Body of pancreas (tissue), 4 donors: ENCODE measurements around the gene LILRA5. TPM values are rescaled to one million over a fixed set of nuclear protein-coding genes. Genes with fewer than 3 reads are reported as not detected.
"Not testable (repeated sequence)": the region's sequence is repeated elsewhere in the genome, so short reads cannot be mapped to it uniquely, and the experiment has no call there.

Source experiments
- ATAC-seq: fragments of 150-250 bp; one replicate; pipeline ENCODE4 v1.9.1; 2016
- DNase-seq, 4 donors: peaks; one replicate each; pipeline ENCODE4 v3.0.0-alpha.2; 2019
- H3K27ac ChIP-seq, 4 donors: fragments of 200-600 bp; sonication (generic); 1 replicate in 3 of 4; 2 replicates in 1 of 4; pipeline versions ENCODE4 v1.5.1 to v1.6.1; 2016 to 2019; ENCODE audit warnings: mild to moderate bottlenecking in 1 of 4, mixed read lengths in 1 of 4, moderate library complexity in 1 of 4
- H3K27me3 ChIP-seq, 2 donors: fragments of 200-600 bp; sonication (generic); one replicate each; pipeline ENCODE4 v1.6.0; 2016; ENCODE audit warnings: mild to moderate bottlenecking in 1 of 2
- H3K36me3 ChIP-seq, 2 donors: fragments of 200-600 bp; sonication (generic); replicated peaks in 1 of 2; 2 replicates each; pipeline ENCODE4 v1.5.1; 2016; ENCODE audit warnings: low read depth in 2 of 2; ENCODE audit not compliant: insufficient read depth in 1 of 2
- H3K4me1 ChIP-seq: fragments of 200-600 bp; sonication (generic); one replicate; pipeline ENCODE4 v1.6.0; 2016
- H3K4me3 ChIP-seq, 2 donors: fragments of 200-600 bp; sonication (generic); 1 replicate in 1 of 2; 2 replicates in 1 of 2; pipeline ENCODE4 v1.5.1; 2016 to 2019
- H3K9me3 ChIP-seq, 3 donors: fragments of 200-600 bp; sonication (generic); 1 replicate in 2 of 3; 2 replicates in 1 of 3; pipeline ENCODE4 v1.5.1; 2016
- CTCF ChIP-seq, 7 experiments: fragments of 450-650 bp in 4 of 7; fragments of 200-600 bp in 3 of 7; sonication (generic) in 3 of 7; IDR thresholded peaks; one replicate each; pipeline ENCODE4 v1.5.1; 2016 to 2019; ENCODE audit warnings: antibody characterized with exemption in 7 of 7
- POLR2A ChIP-seq, 3 donors: fragments of 450-650 bp; IDR thresholded peaks; one replicate each; pipeline ENCODE4 v1.6.1; 2016; ENCODE audit warnings: antibody characterized with exemption in 3 of 3, mild to moderate bottlenecking in 2 of 3
- WGBS, 2 donors: methylation state at CpG; one replicate each; pipeline ENCODE4 v1.1.5; 2017; 5-methylcytosine and 5-hydroxymethylcytosine counted together
- intact Hi-C: fragments of 100-400 bp; cut with DNase I; formaldehyde crosslinking; loops from one replicate; pipeline ENCODE4 v1.15.1; 2023
- total RNA-seq, 2 donors: library from RNA; depleted of rRNA; stranded (reverse); fragments of >200 nt; gene quantifications; one replicate each; pipeline ENCODE4 v1.1.0, GENCODE V29; 2016

LILRA5 gene
- total RNA-seq, 2 donors from 2014 or later, result 0.78 TPM; not detected in 1

GRCh38 chr19:54329476-54330165 is 16.7 kb upstream of the LILRA5 start:
- DNase-seq (peak in 3 of 4 donors; percentile 27 to 54 (median 47)), ATAC-seq (peak; percentile 38)
- no peaks in the 10 kb centered on the region for H3K27me3 ChIP-seq
- H3K4me3 ChIP-seq, result no peak overlapping the region
- TF ChIP-seq POLR2A (IDR thresholded peaks at IDR 0.05), result no peak
- no peak for TF ChIP-seq CTCF (IDR thresholded peaks at IDR 0.05)
- WGBS, 2 donors, result 41 to 43% methylated on average over 10 to 14 of the region's 14 CpGs
- peaks cover 5% of the 10 kb centered on the region for H3K4me1 ChIP-seq
- H3K27ac ChIP-seq, result no peak overlapping the region
- intact Hi-C loops, result no loop called here
- no peaks in the 10 kb centered on the region for H3K36me3 ChIP-seq
- no peaks in the 10 kb centered on the region for H3K9me3 ChIP-seq

GRCh38 chr19:54328781-54329180 is 15.8 kb upstream of the LILRA5 start:
- DNase-seq, H3K36me3 ChIP-seq, H3K4me1 ChIP-seq, H3K27me3 ChIP-seq, intact Hi-C loops, H3K4me3 ChIP-seq, H3K27ac ChIP-seq, ATAC-seq, H3K9me3 ChIP-seq: not testable (repeated sequence)
- 75 to 81% methylated on average over 5 of the region's 5 CpGs for WGBS, 2 donors

- intact Hi-C loops, result no loop called here
- DNase-seq (no peak), ATAC-seq (no peak)
- Histone ChIP-seq H3K36me3 (no peaks in the 10 kb centered on the region), H3K27ac (no peak overlapping the region), H3K27me3 (no peaks in the 10 kb centered on the region), H3K4me1 (peaks cover 5% of the 10 kb centered on the region), H3K9me3 (no peaks in the 10 kb centered on the region), H3K4me3 (no peak overlapping the region)
- WGBS, 2 donors, result 61 to 64% methylated on average over 4 to 5 of the region's 5 CpGs
- no peak for TF ChIP-seq POLR2A (IDR thresholded peaks at IDR 0.05)
- no peak for TF ChIP-seq CTCF (IDR thresholded peaks at IDR 0.05)
These were observed 12.7 kb upstream of the LILRA5 start for GRCh38 chr19:54325631-54326030.

- Histone ChIP-seq H3K9me3 (no peaks in the 10 kb centered on the region), H3K36me3 (no peaks in the 10 kb centered on the region), H3K4me1 (peaks cover 5% of the 10 kb centered on the region), H3K27ac (no peak overlapping the region), H3K27me3 (no peaks in the 10 kb centered on the region), H3K4me3 (no peak overlapping the region)
- TF ChIP-seq CTCF (IDR thresholded peaks at IDR 0.05) (peak; percentile 77 to 94 (median 79)), POLR2A (IDR thresholded peaks at IDR 0.05) (no peak)
- intact Hi-C loops, result no loop called here
- ATAC-seq (peak; percentile 68), DNase-seq (peak; percentile 35 to 42 (median 40))
- WGBS, 2 donors, result 1 to 4% methylated on average over 4 of the region's 4 CpGs
These were observed 12.2 kb upstream of the LILRA5 start for GRCh38 chr19:54325194-54325621.

- H3K4me1 ChIP-seq, result no peaks in the 10 kb centered on the region
- H3K9me3 ChIP-seq, result no peaks in the 10 kb centered on the region
- H3K36me3 ChIP-seq, result no peaks in the 10 kb centered on the region
- DNase-seq (no peak), ATAC-seq (no peak)
- intact Hi-C loops, result no loop called here
- no peak overlapping the region for H3K4me3 ChIP-seq
- TF ChIP-seq POLR2A (IDR thresholded peaks at IDR 0.05) (no peak), CTCF (IDR thresholded peaks at IDR 0.05) (no peak)
- no peaks in the 10 kb centered on the region for H3K27me3 ChIP-seq
- H3K27ac ChIP-seq, result no peak overlapping the region
- WGBS, 2 donors, result 12 to 15% methylated on average over 3 of the region's 3 CpGs
These were observed 11.1 kb upstream of the LILRA5 start for GRCh38 chr19:54324071-54324470.
